Measurements from ENCODE around the gene ACER3. TPM values are rescaled to one million over a fixed set of nuclear protein-coding genes. Genes with fewer than 3 reads are reported as not detected.
"Not testable (repeated sequence)": the region's sequence is repeated elsewhere in the genome, so short reads cannot be mapped to it uniquely, and the experiment has no call there.

ACER3 gene
- total RNA-seq, 1 donor from 2014 or later, result 17.3 TPM

DNA sequence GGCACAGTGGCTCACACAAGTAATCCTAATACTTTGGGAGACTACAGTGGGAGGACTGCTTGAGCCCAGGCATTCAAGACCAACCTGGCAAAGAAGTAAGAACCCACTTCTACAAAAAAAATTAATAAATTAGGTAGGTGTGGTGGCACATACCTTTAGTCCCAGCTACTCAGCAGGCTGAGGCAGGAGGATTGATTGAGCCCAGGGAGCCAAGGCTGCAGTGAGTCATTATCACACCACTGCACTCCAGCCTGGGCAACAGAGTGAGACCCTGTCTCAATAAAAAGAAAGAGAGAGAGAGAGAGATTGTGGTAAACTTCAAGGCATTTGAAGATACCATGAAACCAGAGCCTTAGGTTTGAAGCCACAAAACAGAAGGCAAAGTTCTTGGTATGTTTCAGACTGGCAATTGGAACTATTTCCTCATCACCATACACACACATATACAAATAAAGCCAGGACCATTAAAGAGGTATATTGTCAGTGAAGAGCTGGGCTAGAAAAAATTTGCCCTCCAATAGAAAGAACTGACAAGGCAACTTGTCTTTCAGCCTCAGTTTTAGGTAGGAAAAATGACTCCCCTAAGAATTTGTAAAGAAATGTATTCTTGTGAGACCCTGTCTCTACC lies 148.9 kb downstream of the ACER3 start:
- Histone ChIP-seq H3K4me3 (ENCODE audit: insufficient read depth, low read depth, low read length) (no peak overlapping the region), H3K9ac (ENCODE audit: low read length) (no peak overlapping the region), H3K27me3 (ENCODE audit: insufficient read depth, low read length) (no peaks in the 10 kb centered on the region), H3K79me2 (ENCODE audit: insufficient read depth, low read length) (no peaks in the 10 kb centered on the region), H3K27ac (ENCODE audit: low read depth, low read length) (no peak overlapping the region), H3K9me3 (ENCODE audit: insufficient read depth, low read depth, low read length) (no peaks in the 10 kb centered on the region), H3K4me2 (ENCODE audit: low read length) (no peak overlapping the region), H4K20me1 (ENCODE audit: insufficient read depth, low read length) (no peaks in the 10 kb centered on the region), H3K36me3 (ENCODE audit: insufficient read depth, low read length) (no peaks in the 10 kb centered on the region), H2AFZ (ENCODE audit: low read depth, low read length) (no peak overlapping the region), H3K4me1 (ENCODE audit: insufficient read depth, low read length) (no peaks in the 10 kb centered on the region)
- FAIRE-seq (no peak), DNase-seq (ENCODE audit: low read depth) (no peak)
- Mint-ChIP-seq H3K27ac (ENCODE audit: unreplicated experiment) (no peak overlapping the region), H3K36me3 (ENCODE audit: low read depth, unreplicated experiment) (peaks cover 3% of the 10 kb centered on the region), H3K27me3 (ENCODE audit: low read depth, unreplicated experiment) (no peaks in the 10 kb centered on the region), H3K4me1 (ENCODE audit: low read depth, unreplicated experiment) (no peaks in the 10 kb centered on the region), H3K9me3 (ENCODE audit: unreplicated experiment) (peaks cover 2% of the 10 kb centered on the region), H3K4me3 (ENCODE audit: unreplicated experiment) (no peak overlapping the region)
- TF ChIP-seq, protein P1, sequence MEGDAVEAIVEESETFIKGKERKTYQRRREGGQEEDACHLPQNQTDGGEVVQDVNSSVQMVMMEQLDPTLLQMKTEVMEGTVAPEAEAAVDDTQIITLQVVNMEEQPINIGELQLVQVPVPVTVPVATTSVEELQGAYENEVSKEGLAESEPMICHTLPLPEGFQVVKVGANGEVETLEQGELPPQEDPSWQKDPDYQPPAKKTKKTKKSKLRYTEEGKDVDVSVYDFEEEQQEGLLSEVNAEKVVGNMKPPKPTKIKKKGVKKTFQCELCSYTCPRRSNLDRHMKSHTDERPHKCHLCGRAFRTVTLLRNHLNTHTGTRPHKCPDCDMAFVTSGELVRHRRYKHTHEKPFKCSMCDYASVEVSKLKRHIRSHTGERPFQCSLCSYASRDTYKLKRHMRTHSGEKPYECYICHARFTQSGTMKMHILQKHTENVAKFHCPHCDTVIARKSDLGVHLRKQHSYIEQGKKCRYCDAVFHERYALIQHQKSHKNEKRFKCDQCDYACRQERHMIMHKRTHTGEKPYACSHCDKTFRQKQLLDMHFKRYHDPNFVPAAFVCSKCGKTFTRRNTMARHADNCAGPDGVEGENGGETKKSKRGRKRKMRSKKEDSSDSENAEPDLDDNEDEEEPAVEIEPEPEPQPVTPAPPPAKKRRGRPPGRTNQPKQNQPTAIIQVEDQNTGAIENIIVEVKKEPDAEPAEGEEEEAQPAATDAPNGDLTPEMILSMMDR (IDR thresholded peaks at IDR 0.05; ENCODE audit: insufficient read depth, low read depth, low read length), result no peak
- no peak for TF ChIP-seq EZH2 (IDR thresholded peaks at IDR 0.05; ENCODE audit: insufficient read depth, low read length)

DNA sequence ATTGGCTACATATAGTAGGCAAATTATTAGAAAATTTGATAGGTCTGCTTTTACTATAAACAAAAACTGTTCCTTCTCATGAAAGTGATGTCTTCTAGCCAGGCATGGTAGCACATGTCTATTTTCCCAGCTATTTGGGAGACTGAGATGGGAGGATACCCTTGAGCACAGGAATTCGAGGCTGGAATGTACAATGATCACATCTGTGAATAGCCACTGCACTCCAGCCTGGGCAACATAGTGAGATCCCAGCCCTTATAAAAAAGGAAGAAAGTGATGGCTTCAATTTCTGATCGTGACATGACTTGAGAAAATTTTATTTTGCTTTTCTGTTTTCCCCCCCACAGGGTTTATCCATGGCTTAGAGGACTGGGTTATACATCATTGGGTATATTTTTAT lies 154.0 kb downstream of the ACER3 start:
- Histone ChIP-seq H2AFZ (ENCODE audit: low read depth, low read length) (no peak overlapping the region), H4K20me1 (ENCODE audit: insufficient read depth, low read length) (no peaks in the 10 kb centered on the region), H3K27me3 (ENCODE audit: insufficient read depth, low read length) (no peaks in the 10 kb centered on the region), H3K4me2 (ENCODE audit: low read length) (no peak overlapping the region), H3K9me3 (ENCODE audit: insufficient read depth, low read depth, low read length) (no peaks in the 10 kb centered on the region), H3K27ac (ENCODE audit: low read depth, low read length) (no peak overlapping the region), H3K79me2 (ENCODE audit: insufficient read depth, low read length) (no peaks in the 10 kb centered on the region), H3K36me3 (ENCODE audit: insufficient read depth, low read length) (no peaks in the 10 kb centered on the region), H3K9ac (ENCODE audit: low read length) (no peak overlapping the region), H3K4me1 (ENCODE audit: insufficient read depth, low read length) (no peaks in the 10 kb centered on the region), H3K4me3 (ENCODE audit: insufficient read depth, low read depth, low read length) (no peak overlapping the region)
- Mint-ChIP-seq H3K27ac (ENCODE audit: unreplicated experiment) (no peak overlapping the region), H3K27me3 (ENCODE audit: low read depth, unreplicated experiment) (no peaks in the 10 kb centered on the region), H3K36me3 (ENCODE audit: low read depth, unreplicated experiment) (peaks cover 3% of the 10 kb centered on the region), H3K9me3 (ENCODE audit: unreplicated experiment) (no peaks in the 10 kb centered on the region), H3K4me3 (ENCODE audit: unreplicated experiment) (no peak overlapping the region), H3K4me1 (ENCODE audit: low read depth, unreplicated experiment) (peaks cover 3% of the 10 kb centered on the region)
- DNase-seq (ENCODE audit: low read depth) (no peak), FAIRE-seq (no peak)
- TF ChIP-seq, protein P1 (IDR thresholded peaks at IDR 0.05; ENCODE audit: insufficient read depth, low read depth, low read length), result no peak
- no peak for TF ChIP-seq EZH2 (IDR thresholded peaks at IDR 0.05; ENCODE audit: insufficient read depth, low read length)

DNA sequence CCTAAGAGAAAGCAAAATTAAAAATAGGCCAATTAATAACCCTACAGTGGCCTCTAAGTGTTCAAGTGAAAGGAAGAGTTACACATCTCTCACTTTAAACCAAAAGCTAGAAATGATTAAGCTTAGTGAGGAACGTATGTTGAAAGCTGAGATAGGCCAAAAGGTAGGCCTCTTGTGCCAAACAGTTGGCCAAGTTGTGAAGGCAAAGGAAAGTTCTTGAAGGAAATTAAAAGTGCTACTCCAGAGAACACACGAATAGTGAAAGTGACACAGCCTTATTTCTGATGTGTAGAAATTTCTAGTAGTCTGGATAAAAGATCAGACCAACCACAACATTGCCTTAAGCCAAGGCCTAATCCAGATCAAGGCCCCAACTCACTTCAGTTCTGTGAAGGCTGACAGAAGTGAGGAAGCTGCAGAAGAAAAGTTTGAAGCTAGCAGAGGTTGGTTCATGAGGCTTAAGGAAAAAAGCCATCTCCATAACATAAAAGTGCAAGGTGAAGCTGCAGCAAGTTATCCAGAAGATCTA lies 157.7 kb downstream of the ACER3 start:
- H3K79me2 ChIP-seq (ENCODE audit: insufficient read depth, low read length); DNase-seq (ENCODE audit: low read depth); FAIRE-seq; H2AFZ ChIP-seq (ENCODE audit: low read depth, low read length); H3K4me3 Mint-ChIP-seq (ENCODE audit: unreplicated experiment); H3K9ac ChIP-seq (ENCODE audit: low read length); H4K20me1 ChIP-seq (ENCODE audit: insufficient read depth, low read length); H3K36me3 ChIP-seq (ENCODE audit: insufficient read depth, low read length); H3K27ac Mint-ChIP-seq (ENCODE audit: unreplicated experiment); H3K36me3 Mint-ChIP-seq (ENCODE audit: low read depth, unreplicated experiment); H3K4me2 ChIP-seq (ENCODE audit: low read length); H3K9me3 ChIP-seq (ENCODE audit: insufficient read depth, low read depth, low read length); H3K9me3 Mint-ChIP-seq (ENCODE audit: unreplicated experiment); H3K27ac ChIP-seq (ENCODE audit: low read depth, low read length); H3K27me3 Mint-ChIP-seq (ENCODE audit: low read depth, unreplicated experiment); H3K4me3 ChIP-seq (ENCODE audit: insufficient read depth, low read depth, low read length); H3K27me3 ChIP-seq (ENCODE audit: insufficient read depth, low read length): not testable (repeated sequence)
- peaks cover 15% of the 10 kb centered on the region for H3K4me1 Mint-ChIP-seq (ENCODE audit: low read depth, unreplicated experiment)
- peaks cover 14% of the 10 kb centered on the region for H3K4me1 ChIP-seq (ENCODE audit: insufficient read depth, low read length)

Measured in astrocyte (in vitro differentiated cells and primary cell).